K562 (cell line): ENCODE results near the gene C6orf141. TPM values are rescaled to one million over a fixed set of nuclear protein-coding genes. Genes with fewer than 3 reads are reported as not detected.
A peak's percentile ranks its signal among the peaks of the same experiment; 100 is the strongest.

Source experiments
- C11orf30 ChIP-seq: fragments of 450-650 bp; IDR thresholded peaks from 2 replicates; pipeline ENCODE4 v1.6.1; 2016; ENCODE audit warnings: low read depth, mild to moderate bottlenecking
- CSDE1 ChIP-seq, 2 experiments: fragments of 450-650 bp; IDR thresholded peaks; 2 replicates each; pipeline ENCODE4 v1.6.1; 2016; ENCODE audit warnings: mild to moderate bottlenecking in 1 of 2
- ETV6 ChIP-seq, 3 experiments: fragments of 150-350 bp in 1 of 3; sonication (generic) in 1 of 3; formaldehyde crosslinking in 1 of 3; IDR thresholded peaks; 2 replicates each; pipeline versions ENCODE4 v1.6.1 to v1.8.0; 2014 to 2022; ENCODE audit warnings: borderline replicate concordance in 2 of 3, low read depth in 2 of 3, antibody characterized with exemption in 1 of 3, low read length in 1 of 3, mild to moderate bottlenecking in 1 of 3, missing genetic modification reagents in 1 of 3
- FOXM1 ChIP-seq, 2 experiments: fragments of 450-650 bp in 1 of 2; sonication (generic) in 1 of 2; formaldehyde crosslinking in 1 of 2; IDR thresholded peaks; 2 replicates each; pipeline versions ENCODE4 v1.6.1 to v1.9.0; 2017 to 2022; ENCODE audit warnings: low read depth in 2 of 2, mild to moderate bottlenecking in 2 of 2, missing genetic modification reagents in 1 of 2, moderate library complexity in 1 of 2
- GATAD2B ChIP-seq: fragments of 450-650 bp; IDR thresholded peaks from 2 replicates; pipeline ENCODE4 v1.6.1; 2017; ENCODE audit warnings: mild to moderate bottlenecking, borderline replicate concordance
- HLTF ChIP-seq: fragments of 450-650 bp; IDR thresholded peaks from 2 replicates; pipeline ENCODE4 v1.6.1; 2016
- JUN ChIP-seq, 2 experiments: sonication (generic) in 1 of 2; formaldehyde crosslinking in 1 of 2; IDR thresholded peaks; 2 replicates each; pipeline versions ENCODE4 v1.6.1 to v1.8.0; 2012 to 2022; ENCODE audit warnings: borderline replicate concordance in 2 of 2, mild to moderate bottlenecking in 2 of 2, improper control_type of control experiment in 1 of 2, low read depth in 1 of 2, low read length in 1 of 2, missing genetic modification reagents in 1 of 2
- KHSRP ChIP-seq: fragments of 450-650 bp; IDR thresholded peaks from 2 replicates; pipeline ENCODE4 v1.6.1; 2017
- KLF1 ChIP-seq: fragments of 450-650 bp; IDR thresholded peaks from 2 replicates; pipeline ENCODE4 v1.6.1; 2016; ENCODE audit warnings: missing genetic modification characterization, missing compliant biosample characterization
- LCOR ChIP-seq: sonication (generic); formaldehyde crosslinking; IDR thresholded peaks from 2 replicates; pipeline ENCODE4 v1.8.0; 2022; ENCODE audit warnings: mild to moderate bottlenecking, missing genetic modification reagents
- MAFG ChIP-seq: fragments of 450-650 bp; conservative IDR thresholded peaks from 2 replicates; pipeline ENCODE4 v1.6.1; 2016; ENCODE audit warnings: missing genetic modification characterization, missing compliant biosample characterization
- MCM3 ChIP-seq: fragments of 450-650 bp; IDR thresholded peaks from 2 replicates; pipeline ENCODE4 v1.6.1; 2016
- MECOM ChIP-seq: fragments of 250-450 bp; sonication (Bioruptor Pico); IDR thresholded peaks from 2 replicates; pipeline ENCODE4 v1.8.0; 2022; ENCODE audit warnings: inconsistent platforms
- PRMT5 ChIP-seq: sonication (generic); formaldehyde crosslinking; IDR thresholded peaks from 2 replicates; pipeline ENCODE4 v1.5.0; 2020; ENCODE audit warnings: missing genetic modification reagents
- SIN3B ChIP-seq: fragments of 450-650 bp; IDR thresholded peaks from 2 replicates; pipeline ENCODE4 v1.6.1; 2017; ENCODE audit warnings: low read depth, mild to moderate bottlenecking, moderate library complexity
- TAL1 ChIP-seq: fragments of 450-650 bp; IDR thresholded peaks from 2 replicates; pipeline ENCODE4 v1.6.1; 2016; ENCODE audit warnings: mild to moderate bottlenecking
- TEAD4 ChIP-seq, 2 experiments: sonication (generic) in 1 of 2; formaldehyde crosslinking in 1 of 2; IDR thresholded peaks; 2 replicates each; pipeline versions ENCODE4 v1.6.1 to v1.8.0; 2012 to 2022; ENCODE audit warnings: borderline replicate concordance in 1 of 2, inconsistent platforms in 1 of 2, low read length in 1 of 2, mild to moderate bottlenecking in 1 of 2, missing genetic modification reagents in 1 of 2
- TOE1 ChIP-seq, 2 experiments: fragments of 450-650 bp in 1 of 2; sonication (generic) in 1 of 2; formaldehyde crosslinking in 1 of 2; IDR thresholded peaks; 2 replicates each; pipeline versions ENCODE4 v1.7.1 to v1.8.0; 2016 to 2022; ENCODE audit warnings: borderline replicate concordance in 2 of 2, mild to moderate bottlenecking in 2 of 2, antibody characterized with exemption in 1 of 2, inconsistent platforms in 1 of 2, low read depth in 1 of 2, missing genetic modification reagents in 1 of 2, moderate library complexity in 1 of 2
- XRCC3 ChIP-seq: fragments of 450-650 bp; IDR thresholded peaks from 2 replicates; pipeline ENCODE4 v1.6.1; 2017; ENCODE audit warnings: mild to moderate bottlenecking, moderate library complexity
- ZNF311 ChIP-seq: fragments of 250-450 bp; sonication (Bioruptor Pico); IDR thresholded peaks from 2 replicates; pipeline ENCODE4 v1.4.0; 2020; ENCODE audit warnings: mild to moderate bottlenecking, moderate library complexity
- ZNF583 ChIP-seq: fragments of 250-450 bp; sonication (Bioruptor Pico); IDR thresholded peaks from 2 replicates; pipeline ENCODE4 v1.4.0; 2020
- ZNF696 ChIP-seq: fragments of 250-450 bp; sonication (Bioruptor Pico); conservative IDR thresholded peaks from 2 replicates; pipeline ENCODE4 v1.4.0; 2020; ENCODE audit warnings: mild to moderate bottlenecking, moderate library complexity
- ZZZ3 ChIP-seq: fragments of 450-650 bp; IDR thresholded peaks from 2 replicates; pipeline ENCODE4 v1.6.1; 2016; ENCODE audit warnings: antibody characterized with exemption, mild to moderate bottlenecking, moderate library complexity
- polyA plus RNA-seq, 8 experiments: library from polyadenylated mRNA; depleted of rRNA in 4 of 8; stranded (reverse) in 5 of 8; unstranded in 3 of 8; fragments of >200 nt; fragmentation: Nextera tagmentation in 2 of 8; fragmentation: Illumina TruSeq in 1 of 8; extraction: Ambion mirVana in 2 of 8; extraction: Trizol in 1 of 8; gene quantifications; 2 replicates each; pipeline versions ENCODE4 v1.2.1 to v1.2.3, GENCODE V29; 2011 to 2014; ENCODE audit warnings: inconsistent platforms in 1 of 8, missing spikeins in 1 of 8
- total RNA-seq, 7 experiments: library from RNA; depleted of rRNA in 6 of 7; stranded (reverse); fragments of >200 nt in 6 of 7; fragmentation: Illumina TruSeq in 2 of 7; extraction: Trizol in 2 of 7; gene quantifications; 2 replicates each; pipeline versions ENCODE4 v1.2.1 to v1.2.3, GENCODE V29; 2011 to 2021; ENCODE audit warnings: low replicate concordance in 1 of 7
- TF ChIP-seq, protein P1 (sequence below): fragments of 150-350 bp; conservative IDR thresholded peaks from 2 replicates; pipeline ENCODE4 v1.6.1; 2014; ENCODE audit warnings: low read length
- TF ChIP-seq, protein P2 (sequence below): fragments of 450-650 bp; IDR thresholded peaks from 2 replicates; pipeline ENCODE4 v1.6.1; 2016

C6orf141 gene
- total and polyA plus RNA-seq, 9 of the 15 experiments (the other 6 are each of a cell fraction or from before 2014, with no cell fraction given) = not detected

DNA sequence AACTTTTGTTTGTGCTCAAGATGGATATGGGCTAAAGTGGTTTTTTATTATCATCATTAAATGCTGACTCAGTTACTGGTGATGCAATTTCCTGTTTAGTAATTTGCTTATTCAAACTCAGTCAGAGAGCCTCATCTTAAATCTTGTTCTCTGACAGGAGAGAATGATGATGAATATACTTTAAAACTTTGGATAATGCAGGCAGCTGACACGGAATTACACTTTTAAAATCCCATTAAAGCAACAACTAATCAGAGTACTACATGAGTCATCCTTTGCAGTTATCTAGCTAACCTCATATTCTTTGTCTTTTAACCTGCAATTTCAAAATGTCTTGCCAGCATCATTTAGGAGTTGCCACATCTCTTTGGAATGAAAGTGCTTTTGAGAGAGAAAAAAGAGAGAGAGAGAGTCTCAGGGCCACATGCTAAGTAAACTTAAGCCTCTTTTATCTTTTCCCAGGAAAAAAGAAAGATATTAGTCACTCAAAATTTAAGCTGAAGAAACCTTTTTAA is 9.2 kb upstream of the C6orf141 start (continued):
- TF ChIP-seq, protein P1, sequence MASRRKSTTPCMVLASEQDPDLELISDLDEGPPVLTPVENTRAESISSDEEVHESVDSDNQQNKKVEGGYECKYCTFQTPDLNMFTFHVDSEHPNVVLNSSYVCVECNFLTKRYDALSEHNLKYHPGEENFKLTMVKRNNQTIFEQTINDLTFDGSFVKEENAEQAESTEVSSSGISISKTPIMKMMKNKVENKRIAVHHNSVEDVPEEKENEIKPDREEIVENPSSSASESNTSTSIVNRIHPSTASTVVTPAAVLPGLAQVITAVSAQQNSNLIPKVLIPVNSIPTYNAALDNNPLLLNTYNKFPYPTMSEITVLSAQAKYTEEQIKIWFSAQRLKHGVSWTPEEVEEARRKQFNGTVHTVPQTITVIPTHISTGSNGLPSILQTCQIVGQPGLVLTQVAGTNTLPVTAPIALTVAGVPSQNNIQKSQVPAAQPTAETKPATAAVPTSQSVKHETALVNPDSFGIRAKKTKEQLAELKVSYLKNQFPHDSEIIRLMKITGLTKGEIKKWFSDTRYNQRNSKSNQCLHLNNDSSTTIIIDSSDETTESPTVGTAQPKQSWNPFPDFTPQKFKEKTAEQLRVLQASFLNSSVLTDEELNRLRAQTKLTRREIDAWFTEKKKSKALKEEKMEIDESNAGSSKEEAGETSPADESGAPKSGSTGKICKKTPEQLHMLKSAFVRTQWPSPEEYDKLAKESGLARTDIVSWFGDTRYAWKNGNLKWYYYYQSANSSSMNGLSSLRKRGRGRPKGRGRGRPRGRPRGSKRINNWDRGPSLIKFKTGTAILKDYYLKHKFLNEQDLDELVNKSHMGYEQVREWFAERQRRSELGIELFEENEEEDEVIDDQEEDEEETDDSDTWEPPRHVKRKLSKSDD = no peak
- TF ChIP-seq ZNF311 (no peak), C11orf30 (peak; percentile 99), GATAD2B (0 out of 2 replicates have a peak, but pooled peaks have one; percentile 32), TAL1 (no peak), KHSRP (no peak), ZNF696 (CRISPR knock-in tag) (no peak), LCOR (CRISPR knock-in tag) (no peak), KLF1 (no peak), CSDE1 (IDR thresholded peaks at IDR 0.05) (no peak), MAFG (tag) (peak; percentile 97), PRMT5 (no peak), TOE1 (IDR thresholded peaks at IDR 0.05; ENCODE audit: borderline replicate concordance) (no peak), TOE1 (CRISPR knock-in tag; IDR thresholded peaks at IDR 0.05; ENCODE audit: borderline replicate concordance, low read depth) (no peak), TEAD4 (IDR thresholded peaks at IDR 0.05; ENCODE audit: low read length) (peak; percentile 11; the same call in 1 of the 2 replicates), TEAD4 (CRISPR knock-in tag; IDR thresholded peaks at IDR 0.05; ENCODE audit: borderline replicate concordance) (no peak), ZNF583 (no peak), HLTF (no peak), XRCC3 (no peak), ETV6 (IDR thresholded peaks at IDR 0.05; ENCODE audit: borderline replicate concordance in 1 of 2, low read depth in 2 of 2, low read length in 1 of 2) (no peak), ETV6 (CRISPR knock-in tag; IDR thresholded peaks at IDR 0.05; ENCODE audit: borderline replicate concordance) (no peak), FOXM1 (IDR thresholded peaks at IDR 0.05; ENCODE audit: low read depth) (peak; percentile 64), FOXM1 (CRISPR knock-in tag; IDR thresholded peaks at IDR 0.05; ENCODE audit: low read depth) (no peak), MECOM (CRISPR knock-in tag) (no peak), SIN3B (no peak), ZZZ3 (no peak), JUN (IDR thresholded peaks at IDR 0.05; ENCODE audit: borderline replicate concordance, low read depth, low read length) (peak; percentile 73), JUN (CRISPR knock-in tag; IDR thresholded peaks at IDR 0.05; ENCODE audit: borderline replicate concordance) (no peak), MCM3 (no peak)
- TF ChIP-seq, protein P2, sequence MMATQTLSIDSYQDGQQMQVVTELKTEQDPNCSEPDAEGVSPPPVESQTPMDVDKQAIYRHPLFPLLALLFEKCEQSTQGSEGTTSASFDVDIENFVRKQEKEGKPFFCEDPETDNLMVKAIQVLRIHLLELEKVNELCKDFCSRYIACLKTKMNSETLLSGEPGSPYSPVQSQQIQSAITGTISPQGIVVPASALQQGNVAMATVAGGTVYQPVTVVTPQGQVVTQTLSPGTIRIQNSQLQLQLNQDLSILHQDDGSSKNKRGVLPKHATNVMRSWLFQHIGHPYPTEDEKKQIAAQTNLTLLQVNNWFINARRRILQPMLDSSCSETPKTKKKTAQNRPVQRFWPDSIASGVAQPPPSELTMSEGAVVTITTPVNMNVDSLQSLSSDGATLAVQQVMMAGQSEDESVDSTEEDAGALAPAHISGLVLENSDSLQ = peak; percentile 92
